ENCODE data around the gene MYO5A. TPM values are rescaled to one million over a fixed set of nuclear protein-coding genes. Genes with fewer than 3 reads are reported as not detected.

MYO5A gene
- total RNA-seq, 1 experiment from 2014 or later = 29.2 TPM

- TF ChIP-seq ELF4 (CRISPR knock-in tag; IDR thresholded peaks at IDR 0.05; ENCODE audit: low read depth) = no peak
- TF ChIP-seq SMAD3 (CRISPR knock-in tag; IDR thresholded peaks at IDR 0.05; ENCODE audit: borderline replicate concordance) = no peak
- TF ChIP-seq AFF4 (CRISPR knock-in tag; IDR thresholded peaks at IDR 0.05; ENCODE audit: borderline replicate concordance) = no peak
- no peak for TF ChIP-seq EMX1 (CRISPR knock-in tag; IDR thresholded peaks at IDR 0.05)
- no peak for TF ChIP-seq PREB (CRISPR knock-in tag; IDR thresholded peaks at IDR 0.05; ENCODE audit: borderline replicate concordance)
- TF ChIP-seq, protein P1, sequence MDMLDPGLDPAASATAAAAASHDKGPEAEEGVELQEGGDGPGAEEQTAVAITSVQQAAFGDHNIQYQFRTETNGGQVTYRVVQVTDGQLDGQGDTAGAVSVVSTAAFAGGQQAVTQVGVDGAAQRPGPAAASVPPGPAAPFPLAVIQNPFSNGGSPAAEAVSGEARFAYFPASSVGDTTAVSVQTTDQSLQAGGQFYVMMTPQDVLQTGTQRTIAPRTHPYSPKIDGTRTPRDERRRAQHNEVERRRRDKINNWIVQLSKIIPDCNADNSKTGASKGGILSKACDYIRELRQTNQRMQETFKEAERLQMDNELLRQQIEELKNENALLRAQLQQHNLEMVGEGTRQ (CRISPR knock-in tag; IDR thresholded peaks at IDR 0.05) = no peak
- no peak for TF ChIP-seq ZBTB43 (CRISPR knock-in tag; IDR thresholded peaks at IDR 0.05)
- ChIA-PET CTCF (interaction anchor here (0.8 to 2.9 kb wide), 22 partner anchors 19 to 508 kb away, joined by 3 to 25 read pairs (median 4); partner anchors contain the start of gene MYO5C), POLR2A (interaction anchor here (1.1 kb wide), 3 partner anchors 30 to 475 kb away, joined by 3 to 5 read pairs (median 4); partner anchors contain the start of gene MYO5C)
- H3K9me3 Mint-ChIP-seq = no peaks in the 10 kb centered on the region
- DNase-seq (ENCODE audit: low spot score) (no peak), ATAC-seq (peak; percentile 5; the same call in 1 of the 2 replicates)
- peaks cover 46% of the 10 kb centered on the region for H3K4me1 Mint-ChIP-seq
- peak overlapping the region; percentile 95 for H3K27ac Mint-ChIP-seq
- no peaks in the 10 kb centered on the region for H3K27me3 Mint-ChIP-seq (ENCODE audit: low read depth)
- H3K36me3 Mint-ChIP-seq = peaks cover 40% of the 10 kb centered on the region
- no peak overlapping the region for H3K4me3 Mint-ChIP-seq
These were observed 271.0 kb downstream of the MYO5A start for GRCh38 chr15:52257734-52258062.

Small RNA genes within 50 kb of the gene (microRNA-seq; reads per million reads assigned to microRNA genes)
- gene MIR1266 (ENCODE audit: borderline number of aligned reads) = 7.3 reads per million, percentile 20 among the genes with 10 or more reads in this experiment

Other genes starting within 250 kb of the MYO5A start
- gene MYO5C, start 233.1 kb downstream of the MYO5A start, total RNA-seq (2021) = 22.5 to 25.3 TPM (median 22.9 TPM) in 3 replicates
- gene ARPP19, start 40.1 kb upstream of the MYO5A start, total RNA-seq (2021) = 203 to 217 TPM (median 212 TPM) in 3 replicates
- 11.8 to 13.2 TPM (median 11.9 TPM) in 3 replicates for gene ATOSA, start 150.5 kb upstream of the MYO5A start, total RNA-seq (2021)